LNCaP clone FGC (cell line): Measurements from ENCODE around the gene MUC5AC.
"Not testable (repeated sequence)": the region's sequence is repeated elsewhere in the genome, so short reads cannot be mapped to it uniquely, and the experiment has no call there.

Experiments
- DNase-seq: peaks from one replicate; pipeline ENCODE4 v3.0.0-alpha.2; 2011; ENCODE audit warnings: low read depth
- H3K4me3 ChIP-seq: 2 replicates; pipeline ENCODE4 v1.5.1; 2011; ENCODE audit warnings: mild to moderate bottlenecking, low read depth, low read length, control low read depth
- CTCF ChIP-seq: IDR thresholded peaks from 2 replicates; pipeline ENCODE4 v1.5.1; 2012; ENCODE audit warnings: mild to moderate bottlenecking; ENCODE audit not compliant: control insufficient read depth, insufficient read depth; ENCODE audit errors: extremely low read depth

The MUC5AC gene

GRCh38 chr11:1161410-1162137 is 3.8 kb downstream of the MUC5AC start:
- DNase-seq: no peak
- TF ChIP-seq CTCF: no peak
- H3K4me3 ChIP-seq: no peak overlapping the region

GRCh38 chr11:1162138-1162475 is 4.4 kb downstream of the MUC5AC start:
- DNase-seq: no peak
- no peak for TF ChIP-seq CTCF
- no peak overlapping the region for H3K4me3 ChIP-seq

- no peak overlapping the region for H3K4me3 ChIP-seq
- no peak for TF ChIP-seq CTCF
- DNase-seq: no peak
Measured at GRCh38 chr11:1162491-1163311, 4.9 kb downstream of the MUC5AC start.

- DNase-seq: no peak
- no peak overlapping the region for H3K4me3 ChIP-seq
- TF ChIP-seq CTCF: no peak
Measured at GRCh38 chr11:1163321-1163910, 5.7 kb downstream of the MUC5AC start.

- no peak overlapping the region for H3K4me3 ChIP-seq
- no peak for DNase-seq
- TF ChIP-seq CTCF: no peak
Measured at GRCh38 chr11:1163911-1164735, 6.4 kb downstream of the MUC5AC start.

GRCh38 chr11:1164779-1165255 is 7.1 kb downstream of the MUC5AC start:
- not testable (repeated sequence) for DNase-seq, H3K4me3 ChIP-seq
